Aorta (tissue), 5 donors: ENCODE measurements around the gene CCDC191. TPM values are rescaled to one million over a fixed set of nuclear protein-coding genes. Genes with fewer than 3 reads are reported as not detected.

Experiments
- ATAC-seq: fragments of 200-7000 bp; cut with Tn5 transposase; one replicate; pipeline ENCODE4 v1.9.1; 2022; ENCODE audit warnings: moderate library complexity; ENCODE audit not compliant: low FRiP score
- DNase-seq, 2 donors: peaks; one replicate each; pipeline ENCODE4 v3.0.0-alpha.2; 2020
- H3K27ac ChIP-seq, 2 donors: one replicate each; pipeline ENCODE4 v1.5.1; 2013; ENCODE audit warnings: low read length in 2 of 2, mild to moderate bottlenecking in 2 of 2, moderate library complexity in 2 of 2, control low read depth in 1 of 2, inconsistent platforms in 1 of 2, low read depth in 1 of 2
- H3K27me3 ChIP-seq, 2 donors: one replicate each; pipeline ENCODE4 v1.6.1; 2013; ENCODE audit warnings: control low read depth in 1 of 2, low read length in 1 of 2, mild to moderate bottlenecking in 1 of 2, moderate library complexity in 1 of 2; ENCODE audit not compliant: insufficient read depth in 2 of 2, control insufficient read depth in 1 of 2
- H3K36me3 ChIP-seq, 2 donors: one replicate each; pipeline ENCODE4 v1.6.1; 2013; ENCODE audit warnings: control low read depth in 1 of 2, low read length in 1 of 2, mild to moderate bottlenecking in 1 of 2; ENCODE audit not compliant: insufficient read depth in 2 of 2, control insufficient read depth in 1 of 2
- H3K4me1 ChIP-seq, 2 donors: one replicate each; pipeline ENCODE4 v1.6.1; 2013; ENCODE audit warnings: low read length in 2 of 2, control low read depth in 1 of 2, mild to moderate bottlenecking in 1 of 2, moderate library complexity in 1 of 2; ENCODE audit not compliant: insufficient read depth in 2 of 2, control insufficient read depth in 1 of 2
- H3K4me3 ChIP-seq, 2 donors: one replicate each; pipeline ENCODE4 v1.5.1; 2013; ENCODE audit warnings: low read length in 2 of 2, control low read depth in 1 of 2, mild to moderate bottlenecking in 1 of 2
- H3K9me3 ChIP-seq: one replicate; pipeline ENCODE4 v1.6.1; 2013; ENCODE audit warnings: mild to moderate bottlenecking, low read length; ENCODE audit not compliant: control insufficient read depth
- WGBS, 2 donors: extraction: QIAGEN DNeasy Blood & Tissue Kit; methylation state at CpG; one replicate each; pipeline ENCODE4 v1.1.7; 2013; 5-methylcytosine and 5-hydroxymethylcytosine counted together
- intact Hi-C, 2 donors: fragments of 100-400 bp; cut with DNase I; formaldehyde crosslinking; loops; one replicate each; pipeline versions ENCODE4 v1.14.2 to v1.15.0; 2022
- polyA plus RNA-seq, 2 donors: library from polyadenylated mRNA; stranded (reverse); fragments of 200-250 nt; gene quantifications; one replicate each; pipeline ENCODE4 v1.2.3, GENCODE V29; 2013
- total RNA-seq, 2 donors: library from RNA; stranded (reverse); fragmentation: NEBNext Ultra II Directional; extraction: Animal tissue kit (Norgen Biotek cat#: 25700); gene quantifications; one replicate each; pipeline ENCODE4 v1.2.1, GENCODE V29; 2021
- donor health status: healthy with polysubstance abuse.
- donor health status: Bipolar disorder and iron deficiency.
- donor health status: DM: no; HTN: no; CAD: no.
- donor health status: DM: no; HTN: no; CAD: no.
- donor health status: DM: yes; HTN: yes; CAD: no.

CCDC191 gene
- total and polyA plus RNA-seq, 4 donors = 1.4 to 8.6 (median 2.9) TPM

DNA sequence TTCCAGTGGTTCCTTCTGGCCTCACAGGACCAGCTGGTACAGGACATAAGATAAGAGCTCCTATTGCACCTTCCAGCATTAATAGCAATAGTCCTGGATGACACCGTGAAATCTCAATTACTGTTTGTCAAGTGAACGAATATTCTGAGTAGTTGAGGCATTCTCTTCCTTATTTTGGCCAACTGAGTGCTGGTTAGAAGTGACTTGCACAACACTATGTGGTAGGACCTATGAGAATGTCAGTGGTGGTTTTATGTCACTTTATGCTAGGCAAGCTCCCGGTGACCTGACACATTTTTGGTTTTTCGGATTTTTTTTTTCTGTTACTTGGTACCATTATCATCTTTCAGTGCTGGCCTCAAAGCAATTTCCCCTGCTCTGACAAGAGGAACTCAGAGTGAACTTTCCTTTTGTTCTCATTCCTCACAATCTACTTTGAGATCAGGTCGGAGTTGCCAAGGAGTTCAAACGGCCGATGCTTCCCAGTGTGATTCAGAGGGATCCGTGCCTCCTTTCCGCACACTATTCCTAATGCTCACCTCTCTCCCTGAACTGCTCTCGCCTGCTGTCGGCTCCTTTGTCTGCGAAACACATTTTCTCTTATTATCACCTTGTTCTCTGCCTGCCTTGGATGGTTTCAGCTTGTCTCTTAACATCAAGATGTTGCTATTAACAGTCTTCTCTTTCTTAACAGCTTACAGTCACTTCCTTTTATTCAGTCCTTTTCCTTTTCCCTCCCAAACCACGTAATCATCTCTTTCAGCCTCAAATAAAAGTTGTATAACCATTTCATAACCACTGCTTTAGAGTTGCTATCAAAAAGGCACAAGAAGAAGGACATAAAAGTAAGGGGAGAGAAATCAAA lies 36.1 kb upstream of the CCDC191 start:
- Histone ChIP-seq H3K4me3 (no peak overlapping the region), H3K27me3 (no peaks in the 10 kb centered on the region), H3K4me1 (peaks cover 0 to 2% of the 10 kb centered on the region in 2 donors), H3K9me3 (no peaks in the 10 kb centered on the region), H3K36me3 (peaks cover 0 to 3% of the 10 kb centered on the region in 2 donors), H3K27ac (no peak overlapping the region)
- intact Hi-C loops = no loop called here
- ATAC-seq (peak; percentile 38), DNase-seq (no peak)
- 45 to 49% methylated on average over 13 of the region's 13 CpGs for WGBS, 2 donors

DNA sequence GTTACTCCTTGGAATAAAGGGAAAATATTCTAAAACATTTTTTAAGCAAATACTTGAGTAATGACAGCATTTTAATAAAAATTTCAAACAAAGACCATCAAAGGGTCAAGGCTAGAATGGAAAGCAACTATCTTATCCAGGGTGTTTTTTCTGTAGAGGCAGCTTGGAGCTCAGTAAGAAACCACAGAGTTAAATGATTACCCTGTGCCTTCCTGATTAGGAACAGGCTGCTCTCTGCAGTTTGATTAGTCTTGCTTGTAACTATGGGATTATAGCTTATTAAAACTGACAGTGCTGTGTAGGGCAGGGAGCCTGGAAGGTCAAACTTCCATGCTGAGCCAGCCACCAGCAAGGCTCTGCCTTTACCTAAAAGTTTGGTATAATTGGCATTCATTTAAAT lies 33.3 kb upstream of the CCDC191 start:
- DNase-seq = no peak
- intact Hi-C loops = no loop called here
- no peak overlapping the region for H3K27ac ChIP-seq

GRCh38 chr3:114086356-114086755 lies 30.0 kb upstream of the CCDC191 start:
- H3K36me3 ChIP-seq = peaks cover 2 to 12% of the 10 kb centered on the region in 2 donors
- H3K4me1 ChIP-seq = peaks cover 0 to 2% of the 10 kb centered on the region in 2 donors
- H3K9me3 ChIP-seq = no peaks in the 10 kb centered on the region
- intact Hi-C loops = no loop called here
- DNase-seq = no peak
- H3K27ac ChIP-seq = no peak overlapping the region
- no peaks in the 10 kb centered on the region for H3K27me3 ChIP-seq
- WGBS, 2 donors = 94 to 97% methylated on average over 2 of the region's 2 CpGs
- ATAC-seq = no peak
- no peak overlapping the region for H3K4me3 ChIP-seq

More for the DNA sequence above, 33.3 kb upstream of the CCDC191 start:
- H3K9me3 ChIP-seq = no peaks in the 10 kb centered on the region
- no peaks in the 10 kb centered on the region for H3K27me3 ChIP-seq
- H3K4me1 ChIP-seq = peaks cover 0 to 2% of the 10 kb centered on the region in 2 donors
- H3K4me3 ChIP-seq = no peak overlapping the region
- H3K36me3 ChIP-seq = peaks cover 2 to 8% of the 10 kb centered on the region in 2 donors
- ATAC-seq = no peak

- Histone ChIP-seq H3K4me3 (no peak overlapping the region), H3K36me3 (peaks cover 2 to 12% of the 10 kb centered on the region in 2 donors), H3K27ac (no peak overlapping the region), H3K27me3 (no peaks in the 10 kb centered on the region), H3K9me3 (no peaks in the 10 kb centered on the region), H3K4me1 (peaks cover 2 to 13% of the 10 kb centered on the region in 2 donors)
- intact Hi-C loops = loop anchor here in 1 of 2 donors (5.0 kb wide), 1 partner anchor 64 kb away; no protein-coding TSS in a partner anchor
- DNase-seq (no peak), ATAC-seq (no peak)
- WGBS, 2 donors = 99 to 100% methylated on average over 2 of the region's 2 CpGs
Observed at GRCh38 chr3:114083112-114083511, 26.8 kb upstream of the CCDC191 start.

- peak overlapping the region in 1 of 2 donors; percentile 57 for H3K27ac ChIP-seq
Observed at GRCh38 chr3:114081037-114081436, 24.7 kb upstream of the CCDC191 start.

GRCh38 chr3:114080201-114080600 lies 23.9 kb upstream of the CCDC191 start:
- no peak overlapping the region for H3K27ac ChIP-seq
- H3K27me3 ChIP-seq = no peaks in the 10 kb centered on the region
- intact Hi-C loops = loop anchor here in 1 of 2 donors (5.0 kb wide), 1 partner anchor 67 kb away; no protein-coding TSS in a partner anchor
- H3K4me3 ChIP-seq = no peak overlapping the region
- ATAC-seq = no peak
- no peak for DNase-seq
- no peaks in the 10 kb centered on the region for H3K9me3 ChIP-seq
- H3K4me1 ChIP-seq = peaks cover 2 to 13% of the 10 kb centered on the region in 2 donors
- H3K36me3 ChIP-seq = peaks cover 3 to 4% of the 10 kb centered on the region in 2 donors

More at GRCh38 chr3:114081037-114081436, 24.7 kb upstream of the CCDC191 start:
- Histone ChIP-seq H3K9me3 (no peaks in the 10 kb centered on the region), H3K36me3 (peaks cover 4 to 5% of the 10 kb centered on the region in 2 donors), H3K4me1 (peaks cover 2 to 13% of the 10 kb centered on the region in 2 donors), H3K27me3 (no peaks in the 10 kb centered on the region), H3K4me3 (no peak overlapping the region)
- intact Hi-C loops = loop anchor here in 1 of 2 donors (5.0 kb wide), 1 partner anchor 66 kb away; no protein-coding TSS in a partner anchor
- DNase-seq = no peak
- no peak for ATAC-seq

- intact Hi-C loops = loop anchor here in 1 of 2 donors (5.0 kb wide), 1 partner anchor 68 kb away; no protein-coding TSS in a partner anchor
- Histone ChIP-seq H3K4me3 (no peak overlapping the region), H3K9me3 (no peaks in the 10 kb centered on the region), H3K27ac (peak overlapping the region in 1 of 2 donors; percentile 40), H3K36me3 (peaks cover 3 to 4% of the 10 kb centered on the region in 2 donors), H3K27me3 (no peaks in the 10 kb centered on the region), H3K4me1 (peaks cover 2 to 13% of the 10 kb centered on the region in 2 donors)
- WGBS, 2 donors = 36 to 42% methylated on average over 5 of the region's 5 CpGs
- DNase-seq (no peak), ATAC-seq (no peak)
Observed at GRCh38 chr3:114079761-114080160, 23.4 kb upstream of the CCDC191 start.

- ATAC-seq (no peak), DNase-seq (no peak)
- peaks cover 2 to 13% of the 10 kb centered on the region in 2 donors for H3K4me1 ChIP-seq
- H3K4me3 ChIP-seq = no peak overlapping the region
- intact Hi-C loops = no loop called here
- no peak overlapping the region for H3K27ac ChIP-seq
- no peaks in the 10 kb centered on the region for H3K9me3 ChIP-seq
- no peaks in the 10 kb centered on the region for H3K27me3 ChIP-seq
- H3K36me3 ChIP-seq = peaks cover 0 to 3% of the 10 kb centered on the region in 2 donors
Observed at GRCh38 chr3:114078126-114078525, 21.8 kb upstream of the CCDC191 start.

DNA sequence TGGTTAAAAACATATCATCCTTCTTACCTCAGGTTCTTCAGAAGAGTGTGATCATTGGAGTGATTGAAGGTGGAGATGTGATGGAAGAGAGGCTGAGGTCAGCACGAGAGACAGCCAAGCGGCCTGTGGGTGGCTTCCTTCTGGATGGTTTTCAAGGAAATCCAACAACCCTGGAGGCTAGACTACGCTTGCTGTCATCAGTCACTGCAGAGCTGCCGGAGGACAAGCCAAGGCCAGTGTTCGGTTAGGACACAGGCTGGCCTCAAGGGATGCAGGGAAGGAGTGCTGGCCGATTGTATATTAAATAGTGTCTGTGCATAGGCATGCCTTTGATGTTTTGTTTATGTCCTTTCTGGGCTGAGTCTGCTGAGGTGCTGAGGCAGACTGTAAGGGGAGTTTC lies 20.4 kb upstream of the CCDC191 start:
- peaks cover 0 to 4% of the 10 kb centered on the region in 2 donors for H3K36me3 ChIP-seq
- H3K4me1 ChIP-seq = peaks cover 0 to 13% of the 10 kb centered on the region in 2 donors
- DNase-seq = no peak
- intact Hi-C loops = no loop called here
- H3K27me3 ChIP-seq = no peaks in the 10 kb centered on the region
- no peak overlapping the region for H3K4me3 ChIP-seq
- no peak overlapping the region for H3K27ac ChIP-seq
- 82 to 85% methylated on average over 6 of the region's 6 CpGs for WGBS, 2 donors
- no peaks in the 10 kb centered on the region for H3K9me3 ChIP-seq
- no peak for ATAC-seq
